Smooth muscle cell (in vitro differentiated cells): Measurements from ENCODE around the gene ARHGAP8. TPM values are rescaled to one million over a fixed set of nuclear protein-coding genes. Genes with fewer than 3 reads are reported as not detected.
A peak's percentile ranks its signal among the peaks of the same experiment; 100 is the strongest.

Experiments used
- DNase-seq: peaks from one replicate; lab custom pipeline; 2025; ENCODE audit not compliant: unreplicated experiment; lab: John Stamatoyannopoulos, UW
- H2AFZ ChIP-seq: fragments of 200-600 bp; sonication (generic); 2 replicates; pipeline ENCODE4 v1.6.0; 2016; ENCODE audit warnings: antibody characterized with exemption, low read depth, mild to moderate bottlenecking
- H3F3A ChIP-seq: fragments of 200-600 bp; sonication (generic); 2 replicates; pipeline ENCODE4 v1.6.0; 2017; ENCODE audit warnings: antibody characterized with exemption, low read depth
- H3K27ac ChIP-seq: fragments of 200-600 bp; sonication (generic); 2 replicates; pipeline ENCODE4 v1.5.1; 2016; ENCODE audit warnings: low read depth, mild to moderate bottlenecking
- H3K27me3 ChIP-seq: fragments of 200-600 bp; sonication (generic); 2 replicates; pipeline ENCODE4 v1.6.1; 2016; ENCODE audit warnings: low read depth, mild to moderate bottlenecking
- H3K36me3 ChIP-seq: fragments of 200-600 bp; sonication (generic); 2 replicates; pipeline ENCODE4 v1.5.1; 2016; ENCODE audit warnings: low read depth
- H3K4me1 ChIP-seq: fragments of 200-600 bp; sonication (generic); 2 replicates; pipeline ENCODE4 v1.5.1; 2016; ENCODE audit warnings: low read depth
- H3K4me2 ChIP-seq: fragments of 200-600 bp; sonication (generic); 2 replicates; pipeline ENCODE4 v1.6.0; 2016; ENCODE audit warnings: mild to moderate bottlenecking
- H3K4me3 ChIP-seq: fragments of 200-600 bp; sonication (generic); 2 replicates; pipeline ENCODE4 v1.5.1; 2016; ENCODE audit warnings: mild to moderate bottlenecking
- H3K79me2 ChIP-seq: fragments of 200-600 bp; sonication (generic); 2 replicates; pipeline ENCODE4 v1.6.0; 2016; ENCODE audit warnings: low read depth, mild to moderate bottlenecking
- H3K9ac ChIP-seq: fragments of 200-600 bp; sonication (generic); 2 replicates; pipeline ENCODE4 v1.6.0; 2016; ENCODE audit warnings: low read depth
- H3K9me3 ChIP-seq: fragments of 200-600 bp; sonication (generic); replicated peaks from 2 replicates; pipeline ENCODE4 v1.5.1; 2016; ENCODE audit warnings: low read depth
- H4K20me1 ChIP-seq: fragments of 200-600 bp; sonication (generic); 2 replicates; pipeline ENCODE4 v1.6.0; 2016; ENCODE audit warnings: low read depth
- WGBS: methylation state at CpG from one replicate; pipeline ENCODE4 v1.1.7; 2016; ENCODE audit warnings: low lambda C conversion rate; 5-methylcytosine and 5-hydroxymethylcytosine counted together
- polyA plus RNA-seq: library from polyadenylated mRNA; unstranded; fragments of >200 nt; fragmentation: Nextera tagmentation; extraction: Ambion mirVana; gene quantifications from 2 replicates; pipeline ENCODE4 v1.2.1, GENCODE V29; 2016
- total RNA-seq: library from RNA; depleted of rRNA; stranded (reverse); fragments of >200 nt; gene quantifications from 2 replicates; pipeline ENCODE4 v1.2.3, GENCODE V29; 2014
- TF ChIP-seq, protein P1 (sequence below): fragments of 200-600 bp; sonication (generic); IDR thresholded peaks from 2 replicates; pipeline ENCODE4 v1.5.1; 2017; ENCODE audit warnings: borderline replicate concordance, mild to moderate bottlenecking, antibody characterized with exemption; ENCODE audit not compliant: insufficient read depth, poor library complexity, severe bottlenecking

Gene ARHGAP8
- total and polyA plus RNA-seq, 2 experiments from 2014 or later, result 5.8 to 11.4 TPM

- Histone ChIP-seq H3K27ac (no peak overlapping the region), H3K79me2 (no peaks in the 10 kb centered on the region), H3K4me2 (no peak overlapping the region), H3K9ac (no peak overlapping the region), H3K27me3 (no peaks in the 10 kb centered on the region), H3K4me1 (no peaks in the 10 kb centered on the region), H3K4me3 (no peak overlapping the region), H3K36me3 (no peaks in the 10 kb centered on the region), H4K20me1 (no peaks in the 10 kb centered on the region), H2AFZ (no peak overlapping the region), H3K9me3 (no peaks in the 10 kb centered on the region), H3F3A (no peaks in the 10 kb centered on the region)
- 86% methylated on average over 17 of the region's 21 CpGs for WGBS
- no peak for DNase-seq
- TF ChIP-seq, protein P1, sequence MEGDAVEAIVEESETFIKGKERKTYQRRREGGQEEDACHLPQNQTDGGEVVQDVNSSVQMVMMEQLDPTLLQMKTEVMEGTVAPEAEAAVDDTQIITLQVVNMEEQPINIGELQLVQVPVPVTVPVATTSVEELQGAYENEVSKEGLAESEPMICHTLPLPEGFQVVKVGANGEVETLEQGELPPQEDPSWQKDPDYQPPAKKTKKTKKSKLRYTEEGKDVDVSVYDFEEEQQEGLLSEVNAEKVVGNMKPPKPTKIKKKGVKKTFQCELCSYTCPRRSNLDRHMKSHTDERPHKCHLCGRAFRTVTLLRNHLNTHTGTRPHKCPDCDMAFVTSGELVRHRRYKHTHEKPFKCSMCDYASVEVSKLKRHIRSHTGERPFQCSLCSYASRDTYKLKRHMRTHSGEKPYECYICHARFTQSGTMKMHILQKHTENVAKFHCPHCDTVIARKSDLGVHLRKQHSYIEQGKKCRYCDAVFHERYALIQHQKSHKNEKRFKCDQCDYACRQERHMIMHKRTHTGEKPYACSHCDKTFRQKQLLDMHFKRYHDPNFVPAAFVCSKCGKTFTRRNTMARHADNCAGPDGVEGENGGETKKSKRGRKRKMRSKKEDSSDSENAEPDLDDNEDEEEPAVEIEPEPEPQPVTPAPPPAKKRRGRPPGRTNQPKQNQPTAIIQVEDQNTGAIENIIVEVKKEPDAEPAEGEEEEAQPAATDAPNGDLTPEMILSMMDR, result peak; percentile 19
These were observed 55.7 kb downstream of the ARHGAP8 start for GRCh38 chr22:44807915-44808690.

GRCh38 chr22:44809456-44809855 is 57.1 kb downstream of the ARHGAP8 start:
- no peak overlapping the region for H3K9ac ChIP-seq
- no peaks in the 10 kb centered on the region for H4K20me1 ChIP-seq
- no peaks in the 10 kb centered on the region for H3K4me1 ChIP-seq
- H3K27ac ChIP-seq, result no peak overlapping the region
- WGBS, result 98% methylated on average over 11 of the region's 11 CpGs
- no peak overlapping the region for H3K4me2 ChIP-seq
- H3K79me2 ChIP-seq, result no peaks in the 10 kb centered on the region
- no peak overlapping the region for H2AFZ ChIP-seq
- H3K36me3 ChIP-seq, result no peaks in the 10 kb centered on the region
- TF ChIP-seq, protein P1, result no peak
- no peaks in the 10 kb centered on the region for H3F3A ChIP-seq
- no peak overlapping the region for H3K4me3 ChIP-seq
- no peaks in the 10 kb centered on the region for H3K9me3 ChIP-seq
- DNase-seq, result no peak
- H3K27me3 ChIP-seq, result no peaks in the 10 kb centered on the region

GRCh38 chr22:44811141-44811540 is 58.8 kb downstream of the ARHGAP8 start:
- Histone ChIP-seq H3K4me3 (no peak overlapping the region), H3K9me3 (no peaks in the 10 kb centered on the region), H3K4me1 (no peaks in the 10 kb centered on the region), H3F3A (no peaks in the 10 kb centered on the region), H3K27me3 (no peaks in the 10 kb centered on the region), H3K27ac (no peak overlapping the region), H3K36me3 (no peaks in the 10 kb centered on the region), H3K9ac (no peak overlapping the region), H3K4me2 (no peak overlapping the region), H3K79me2 (no peaks in the 10 kb centered on the region), H4K20me1 (no peaks in the 10 kb centered on the region), H2AFZ (no peak overlapping the region)
- 96% methylated on average over 13 of the region's 13 CpGs for WGBS
- TF ChIP-seq, protein P1, result no peak
- DNase-seq, result no peak

GRCh38 chr22:44813416-44813815 is 61.0 kb downstream of the ARHGAP8 start:
- Histone ChIP-seq H3K4me1 (no peaks in the 10 kb centered on the region), H3K79me2 (no peaks in the 10 kb centered on the region), H3K27me3 (no peaks in the 10 kb centered on the region), H3K4me2 (no peak overlapping the region), H3K4me3 (no peak overlapping the region), H2AFZ (no peak overlapping the region), H3F3A (no peaks in the 10 kb centered on the region), H3K9me3 (no peaks in the 10 kb centered on the region), H3K9ac (no peak overlapping the region), H3K27ac (no peak overlapping the region), H3K36me3 (no peaks in the 10 kb centered on the region), H4K20me1 (no peaks in the 10 kb centered on the region)
- WGBS, result 100% methylated on average over 2 of the region's 2 CpGs
- TF ChIP-seq, protein P1, result no peak
- no peak for DNase-seq
